ENCODE results near the gene LAMA1.

- TF ChIP-seq CTCF (IDR thresholded peaks at IDR 0.05) (no peak), POLR2A (IDR thresholded peaks at IDR 0.05) (no peak)
These were observed 100.6 kb downstream of the LAMA1 start for GRCh38 chr18:7017013-7017412.
